DND-41 (cell line): Measurements from ENCODE around the gene KLF9.

Source experiments
- ATAC-seq: fragments of 200-7000 bp; cut with Tn5 transposase; 3 replicates; pipeline ENCODE4 v1.9.1; 2021; ENCODE audit warnings: low read depth; ENCODE audit not compliant: insufficient read depth
- DNase-seq: peaks from one replicate; pipeline ENCODE4 v3.0.0-alpha.2; 2020
- H2AFZ ChIP-seq: 2 replicates; pipeline ENCODE4 v1.6.0; 2012; ENCODE audit warnings: low read depth, low read length
- H3K27ac ChIP-seq: 2 replicates; pipeline ENCODE4 v1.5.1; 2012; ENCODE audit warnings: low read length, inconsistent platforms
- H3K27me3 ChIP-seq: fragments of 200-600 bp; sonication (generic); 2 replicates; pipeline ENCODE4 v1.6.0; 2012; ENCODE audit warnings: low read length, mild to moderate bottlenecking, inconsistent platforms; ENCODE audit not compliant: insufficient read depth, poor library complexity
- H3K36me3 ChIP-seq: 2 replicates; pipeline ENCODE4 v1.5.1; 2012; ENCODE audit warnings: low read length, inconsistent platforms; ENCODE audit not compliant: insufficient read depth
- H3K4me1 ChIP-seq: 2 replicates; pipeline ENCODE4 v1.5.1; 2012; ENCODE audit warnings: mild to moderate bottlenecking, low read length; ENCODE audit not compliant: insufficient read depth
- H3K4me2 ChIP-seq: 2 replicates; pipeline ENCODE4 v1.6.0; 2012; ENCODE audit warnings: mild to moderate bottlenecking, moderate library complexity, low read length, inconsistent platforms; ENCODE audit not compliant: insufficient read depth
- H3K4me3 ChIP-seq, 2 experiments: fragments of 200-600 bp in 1 of 2; shearing (Covaris generic) in 1 of 2; 2 replicates each; pipeline ENCODE4 v1.5.1; 2012 to 2016; ENCODE audit warnings: inconsistent platforms in 2 of 2, low read length in 2 of 2, mild to moderate bottlenecking in 2 of 2, low read depth in 1 of 2, moderate library complexity in 1 of 2
- H3K79me2 ChIP-seq: 2 replicates; pipeline ENCODE4 v1.6.0; 2012; ENCODE audit warnings: low read length, inconsistent platforms; ENCODE audit not compliant: insufficient read depth
- H3K9ac ChIP-seq: 2 replicates; pipeline ENCODE4 v1.6.0; 2012; ENCODE audit warnings: low read depth, mild to moderate bottlenecking, inconsistent platforms, low read length, moderate library complexity
- H3K9me3 ChIP-seq: 2 replicates; pipeline ENCODE4 v1.5.1; 2012; ENCODE audit warnings: low read length, moderate library complexity, mild to moderate bottlenecking, inconsistent platforms; ENCODE audit not compliant: insufficient read depth, severe bottlenecking
- H4K20me1 ChIP-seq: 2 replicates; pipeline ENCODE4 v1.6.0; 2012; ENCODE audit warnings: low read length; ENCODE audit not compliant: insufficient read depth
- CTCF ChIP-seq: IDR thresholded peaks from 2 replicates; pipeline ENCODE4 v1.5.1; 2012; ENCODE audit warnings: borderline replicate concordance, low read length, moderate library complexity, mild to moderate bottlenecking; ENCODE audit not compliant: poor library complexity, severe bottlenecking; ENCODE audit errors: extremely low read depth
- EZH2 ChIP-seq: IDR thresholded peaks from 3 replicates; pipeline ENCODE4 v1.6.1; 2012; ENCODE audit warnings: borderline replicate concordance, low read depth, mild to moderate bottlenecking, moderate library complexity, low read length, inconsistent platforms; ENCODE audit not compliant: severe bottlenecking

The KLF9 gene

DNA sequence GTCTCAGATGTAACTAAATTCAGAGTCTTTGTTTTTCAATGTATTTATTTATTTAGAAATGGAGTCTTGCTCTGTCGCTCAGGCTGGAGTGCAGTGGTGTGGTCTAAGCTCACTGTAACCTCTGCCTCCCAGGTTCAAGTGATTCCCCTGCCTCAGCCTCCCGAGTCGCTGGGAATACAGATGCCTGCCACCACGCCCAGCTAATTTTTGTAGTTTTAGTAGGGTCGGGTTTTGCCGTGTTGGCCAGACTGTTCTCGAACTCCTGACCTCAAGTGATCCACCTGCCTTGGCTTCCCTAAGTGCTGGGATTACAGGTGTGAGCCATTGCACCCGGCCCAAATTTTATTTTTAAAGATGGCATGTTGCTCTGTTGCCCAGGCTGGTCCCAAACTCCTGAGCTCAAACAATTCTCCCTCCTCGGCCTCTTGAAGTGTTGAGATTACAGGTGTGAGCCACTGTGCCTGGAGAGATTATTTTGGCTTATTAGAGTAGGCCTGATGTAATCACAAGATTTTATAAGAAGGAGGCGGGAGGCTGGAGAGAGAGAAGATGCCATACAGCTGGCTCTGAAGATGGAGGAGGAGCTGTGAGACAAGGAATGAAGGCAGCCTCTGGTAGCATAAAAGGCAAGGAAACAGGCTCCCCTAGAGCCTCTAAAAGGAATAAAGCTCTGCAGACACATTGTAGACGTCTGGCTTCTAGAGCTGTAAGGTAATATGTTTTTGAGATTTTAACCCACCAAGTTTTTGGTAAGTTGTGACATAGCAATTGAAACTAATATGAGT is 12.9 kb upstream of the KLF9 start:
- no peak for ATAC-seq

GRCh38 chr9:70425192-70425591 is 10.7 kb upstream of the KLF9 start:
- H3K27ac ChIP-seq = no peak overlapping the region
- TF ChIP-seq EZH2 (no peak), CTCF (no peak)

More for the DNA sequence above, 12.9 kb upstream of the KLF9 start:
- H4K20me1 ChIP-seq = no peaks in the 10 kb centered on the region
- no peaks in the 10 kb centered on the region for H3K9me3 ChIP-seq
- no peaks in the 10 kb centered on the region for H3K4me1 ChIP-seq
- no peaks in the 10 kb centered on the region for H3K36me3 ChIP-seq
- no peak overlapping the region for H3K4me2 ChIP-seq
- no peak overlapping the region for H3K4me3 ChIP-seq
- H2AFZ ChIP-seq = no peak overlapping the region
- H3K79me2 ChIP-seq = no peaks in the 10 kb centered on the region
- no peak for DNase-seq
- TF ChIP-seq CTCF (no peak), EZH2 (no peak)
- H3K9ac ChIP-seq = no peak overlapping the region
- no peaks in the 10 kb centered on the region for H3K27me3 ChIP-seq
- no peak overlapping the region for H3K27ac ChIP-seq

DNA sequence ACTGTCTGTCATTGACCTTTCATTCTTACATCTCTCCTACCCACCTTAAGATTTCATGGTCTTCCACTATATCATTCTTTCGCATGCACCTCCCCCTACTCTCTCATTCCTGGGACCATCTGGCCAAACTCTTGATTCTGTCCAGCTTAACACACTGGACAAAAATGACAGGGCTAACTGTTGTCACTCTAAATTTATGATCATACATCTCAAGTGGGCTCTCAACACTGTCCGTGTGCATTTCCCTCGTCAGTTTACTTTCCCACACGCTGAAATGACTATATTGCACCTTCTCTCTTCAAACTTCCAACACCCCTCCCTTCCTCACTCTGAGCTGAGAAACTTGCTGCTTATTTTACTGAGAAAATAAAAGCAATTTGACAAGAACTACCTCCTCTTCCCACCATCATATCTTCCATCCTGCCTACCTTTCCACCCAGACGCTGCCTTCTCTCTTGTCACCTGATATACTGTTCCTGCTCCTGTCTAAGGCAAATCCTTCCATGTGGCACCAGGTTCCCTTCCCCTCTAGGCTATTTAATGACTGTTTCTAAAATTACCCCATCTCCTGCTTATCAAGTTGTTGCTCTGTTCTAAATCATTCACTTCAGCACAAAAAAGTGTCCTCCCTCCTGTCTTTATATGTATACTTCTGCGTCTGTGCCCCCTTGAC is 8.1 kb upstream of the KLF9 start:
- no peaks in the 10 kb centered on the region for H3K27me3 ChIP-seq
- no peak overlapping the region for H3K4me2 ChIP-seq
- H3K9ac ChIP-seq = no peak overlapping the region
- H3K36me3 ChIP-seq = no peaks in the 10 kb centered on the region
- H3K9me3 ChIP-seq = no peaks in the 10 kb centered on the region
- H3K27ac ChIP-seq = no peak overlapping the region
- DNase-seq (no peak), ATAC-seq (no peak)
- H3K4me3 ChIP-seq = no peak overlapping the region
- no peak overlapping the region for H2AFZ ChIP-seq
- no peaks in the 10 kb centered on the region for H3K79me2 ChIP-seq
- no peaks in the 10 kb centered on the region for H4K20me1 ChIP-seq
- TF ChIP-seq EZH2 (no peak), CTCF (no peak)
- H3K4me1 ChIP-seq = peaks cover 29% of the 10 kb centered on the region

More at GRCh38 chr9:70425192-70425591, 10.7 kb upstream of the KLF9 start:
- Histone ChIP-seq H3K9me3 (no peaks in the 10 kb centered on the region), H4K20me1 (no peaks in the 10 kb centered on the region), H3K79me2 (no peaks in the 10 kb centered on the region), H3K27me3 (no peaks in the 10 kb centered on the region), H3K9ac (no peak overlapping the region), H3K4me1 (peaks cover 16% of the 10 kb centered on the region), H2AFZ (no peak overlapping the region), H3K36me3 (no peaks in the 10 kb centered on the region), H3K4me2 (no peak overlapping the region), H3K4me3 (no peak overlapping the region)
- no peak for DNase-seq
- no peak for ATAC-seq
